Endothelial cell of umbilical vein (primary cell): ENCODE measurements around the gene ELAC2. TPM values are rescaled to one million over a fixed set of nuclear protein-coding genes. Genes with fewer than 3 reads are reported as not detected.

Experiments used
- BruUV-seq: library from RNA; stranded (reverse); fragments of 400-500 nt; replicated peaks from 2 replicates; lab custom pipeline; 2021; lab: Mats Ljungman, UMichigan
- CTCF ChIA-PET: fragments of 300-600, 350-600 bp; sonication (Branson Sonifier 250); formaldehyde crosslinking; loops from one replicate; lab custom pipeline; 2021; ENCODE audit warnings: antibody characterized with exemption, inconsistent platforms; lab: Charles Lee
- POLR2A ChIA-PET: fragments of 300-600, 350-600 bp; sonication (Branson Sonifier 250); formaldehyde crosslinking; loops from one replicate; lab custom pipeline; 2021; ENCODE audit warnings: antibody characterized with exemption, inconsistent platforms; lab: Charles Lee
- DNase-seq: peaks from one replicate; pipeline ENCODE4 v3.0.0-alpha.2; 2011; ENCODE audit warnings: low read depth, low spot score
- FAIRE-seq: peaks from 2 replicates; lab custom pipeline; 2011; peaks lifted over from hg19 to GRCh38; lab: Jason Lieb, UNC
- H2AFZ ChIP-seq: 2 replicates; pipeline ENCODE4 v1.6.0; 2012; ENCODE audit warnings: low read depth, low read length, control low read depth, inconsistent platforms
- H3K27ac ChIP-seq: 2 replicates; pipeline ENCODE4 v1.5.1; 2011; ENCODE audit warnings: low read depth, mild to moderate bottlenecking, control low read depth, low read length, moderate library complexity; ENCODE audit not compliant: insufficient read depth
- H3K27me3 ChIP-seq, 2 experiments: 2 replicates each; pipeline versions ENCODE4 v1.6.0 to v1.6.1; 2011; ENCODE audit warnings: low read length in 2 of 2, mixed read lengths in 1 of 2; ENCODE audit not compliant: control insufficient read depth in 2 of 2, insufficient read depth in 2 of 2
- H3K36me3 ChIP-seq, 2 experiments: 2 replicates in 1 of 2; 3 replicates in 1 of 2; pipeline ENCODE4 v1.5.1; 2011; ENCODE audit warnings: low read length in 2 of 2, mild to moderate bottlenecking in 1 of 2, moderate library complexity in 1 of 2; ENCODE audit not compliant: control insufficient read depth in 2 of 2, insufficient read depth in 2 of 2; ENCODE audit errors: extremely low read depth in 1 of 2
- H3K4me1 ChIP-seq: 3 replicates; pipeline ENCODE4 v1.5.1; 2011; ENCODE audit warnings: mild to moderate bottlenecking, low read length; ENCODE audit not compliant: control insufficient read depth, insufficient read depth; ENCODE audit errors: extremely low read depth
- H3K4me2 ChIP-seq: 2 replicates; pipeline ENCODE4 v1.6.1; 2011; ENCODE audit warnings: low read length, control low read depth, mixed read lengths; ENCODE audit not compliant: insufficient read depth
- H3K4me3 ChIP-seq, 3 experiments: fragments of 200-600 bp in 1 of 3; sonication (generic), shearing (Covaris generic) in 1 of 3; replicated peaks in 1 of 3; 2 replicates each; pipeline ENCODE4 v1.5.1; 2011 to 2016; ENCODE audit warnings: control low read depth in 3 of 3, low read length in 3 of 3, mild to moderate bottlenecking in 2 of 3, inconsistent platforms in 1 of 3, low read depth in 1 of 3, moderate library complexity in 1 of 3; ENCODE audit not compliant: insufficient read depth in 1 of 3
- H3K79me2 ChIP-seq: 2 replicates; pipeline ENCODE4 v1.6.0; 2012; ENCODE audit warnings: low read length, inconsistent platforms; ENCODE audit not compliant: control insufficient read depth, insufficient read depth
- H3K9ac ChIP-seq: replicated peaks from 2 replicates; pipeline ENCODE3; 2011; ENCODE audit warnings: low read length, control low read depth; ENCODE audit not compliant: insufficient read depth; ENCODE audit errors: extremely low read depth
- H3K9me1 ChIP-seq: replicated peaks from 3 replicates; pipeline ENCODE4 v1.6.0; 2011; ENCODE audit warnings: mild to moderate bottlenecking, low read length; ENCODE audit not compliant: control insufficient read depth, insufficient read depth; ENCODE audit errors: extremely low read depth
- H3K9me3 ChIP-seq: replicated peaks from 2 replicates; pipeline ENCODE4 v1.5.1; 2012; ENCODE audit warnings: low read length, inconsistent platforms; ENCODE audit not compliant: control insufficient read depth, insufficient read depth
- H4K20me1 ChIP-seq: replicated peaks from 2 replicates; pipeline ENCODE3; 2011; ENCODE audit warnings: mild to moderate bottlenecking, low read length; ENCODE audit not compliant: control insufficient read depth, insufficient read depth; ENCODE audit errors: extremely low read depth
- CTCF ChIP-seq, 2 donors: IDR thresholded peaks; 1 replicate in 1 of 2; 2 replicates in 1 of 2; pipeline ENCODE4 v1.5.1; 2011; ENCODE audit warnings: low read length in 2 of 2, mild to moderate bottlenecking in 2 of 2, moderate library complexity in 2 of 2, control low read depth in 1 of 2, inconsistent platforms in 1 of 2, low read depth in 1 of 2; ENCODE audit not compliant: insufficient read depth in 1 of 2; ENCODE audit errors: extremely low read depth in 1 of 2
- EZH2 ChIP-seq: IDR thresholded peaks from 2 replicates; pipeline ENCODE4 v1.6.1; 2012; ENCODE audit warnings: borderline replicate concordance, low read depth, mild to moderate bottlenecking, moderate library complexity, low read length, inconsistent platforms; ENCODE audit not compliant: severe bottlenecking
- FOS ChIP-seq: IDR thresholded peaks from 2 replicates; pipeline ENCODE4 v1.6.1; 2011; ENCODE audit warnings: mild to moderate bottlenecking, low read length, moderate library complexity, borderline replicate concordance; ENCODE audit not compliant: insufficient read depth
- GATA2 ChIP-seq: IDR thresholded peaks from 2 replicates; pipeline ENCODE4 v1.7.0; 2011; ENCODE audit warnings: low read depth, mild to moderate bottlenecking, moderate library complexity, mixed read lengths, low read length; ENCODE audit not compliant: insufficient read length, insufficient read depth
- JUN ChIP-seq: IDR thresholded peaks from 2 replicates; pipeline ENCODE4 v1.6.1; 2011; ENCODE audit warnings: borderline replicate concordance, low read depth; ENCODE audit not compliant: insufficient read length, insufficient read depth
- MAX ChIP-seq: IDR thresholded peaks from 2 replicates; pipeline ENCODE4 v1.6.1; 2011; ENCODE audit not compliant: insufficient read depth, insufficient read length
- MYC ChIP-seq: IDR thresholded peaks from one replicate; pipeline ENCODE4 v1.6.1; 2011; ENCODE audit warnings: mild to moderate bottlenecking, low read depth, low read length
- POLR2A ChIP-seq: IDR thresholded peaks from 2 replicates; pipeline ENCODE4 v1.6.1; 2012; ENCODE audit warnings: low read depth, mild to moderate bottlenecking, control low read depth, low read length
- dilution Hi-C: fragments of 300-500 bp; cut with MboI; formaldehyde crosslinking; loops from one replicate; pipeline ENCODE4 v1.15.0; 2019; ENCODE audit warnings: low sequenced_read_pairs; ENCODE audit not compliant: extremely low pct_ligation_motif_present
- intact Hi-C: fragments of 100-400 bp; cut with micrococcal nuclease; formaldehyde crosslinking; loops from one replicate; pipeline ENCODE4 v1.10.0; 2022
- polyA plus RNA-seq, 4 experiments: library from polyadenylated mRNA; depleted of rRNA in 3 of 4; stranded (reverse) in 3 of 4; unstranded in 1 of 4; fragments of >200 nt; gene quantifications; 2 replicates each; pipeline versions ENCODE4 v1.2.1 to v1.2.3, GENCODE V29; 2011 to 2012; ENCODE audit warnings: missing spikeins in 1 of 4
- total RNA-seq: library from RNA; stranded (reverse); gene quantifications from 2 replicates; pipeline ENCODE4 v1.2.3, GENCODE V29; 2021

ELAC2 gene
- total and polyA plus RNA-seq, 2 donors (not counting 3 experiments of a cell fraction or from before 2014, with no cell fraction given) = 64.8 to 75.9 TPM

- Histone ChIP-seq H3K27ac (no peak overlapping the region), H3K27me3 (no peaks in the 10 kb centered on the region), H2AFZ (no peak overlapping the region), H3K4me1 (no peaks in the 10 kb centered on the region), H3K9me3 (no peaks in the 10 kb centered on the region), H3K9me1 (no peaks in the 10 kb centered on the region), H3K79me2 (no peaks in the 10 kb centered on the region), H3K4me3 (no peak overlapping the region), H3K36me3 (no peaks in the 10 kb centered on the region), H3K9ac (no peak overlapping the region), H4K20me1 (no peaks in the 10 kb centered on the region), H3K4me2 (no peak overlapping the region)
- no peak for TF ChIP-seq EZH2
- no peak for TF ChIP-seq POLR2A
- no peak for TF ChIP-seq MYC
- TF ChIP-seq GATA2 = no peak
- no peak for TF ChIP-seq JUN
- no peak for TF ChIP-seq MAX
- peak; percentile 60 to 67 for TF ChIP-seq CTCF (IDR thresholded peaks at IDR 0.05; ENCODE audit: extremely low read depth in 1 of 2, insufficient read depth in 1 of 2, low read depth in 1 of 2, low read length in 2 of 2)
- no peak for TF ChIP-seq FOS
- DNase-seq (peak; percentile 51), FAIRE-seq (peak; percentile 80)
- ChIA-PET POLR2A (no interaction called here), CTCF (interaction anchor here (0.7 to 3.6 kb wide), 20 partner anchors 8 to 1896 kb away, joined by 3 to 93 read pairs (median 6); partner anchors contain the start of genes ELAC2 and HS3ST3B1)
- dilution Hi-C loops (no loop called here), intact Hi-C loops (loop anchor here (1.0 to 5.0 kb wide), 3 partner anchors 12 to 1897 kb away; partner anchors contain the start of gene ELAC2)
- no TSS peak for BruUV-seq
Observed at GRCh38 chr17:13030459-13031300, 12.9 kb upstream of the ELAC2 start.
